Measurements from ENCODE around the gene OCA2. TPM values are rescaled to one million over a fixed set of nuclear protein-coding genes. Genes with fewer than 3 reads are reported as not detected.

Gene OCA2
- total and polyA plus RNA-seq, 2 donors: 0.30 to 3.0 TPM

DNA sequence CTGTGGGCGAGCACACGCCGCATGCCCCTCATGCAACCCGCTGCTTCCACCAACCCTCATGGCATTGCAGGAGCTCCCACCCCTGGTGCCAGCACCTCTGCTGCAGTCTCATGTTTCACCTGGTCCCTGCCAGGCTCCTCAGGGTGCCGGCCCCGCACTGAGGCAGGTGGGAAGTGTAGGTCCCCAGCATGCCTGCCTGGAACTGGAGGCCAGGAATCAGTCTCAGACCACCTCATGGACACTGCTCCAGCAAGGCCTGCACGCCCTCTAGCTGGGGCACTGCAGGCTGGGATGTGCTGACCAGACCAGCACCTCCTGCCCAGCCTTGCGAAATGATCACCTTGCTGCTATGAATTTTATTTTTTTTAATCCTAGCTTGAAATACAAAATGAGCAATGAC is 39.1 kb downstream of the OCA2 start:
- DNase-seq (ENCODE audit: extremely low spot score): no peak
- Histone ChIP-seq H3K4me3 (ENCODE audit: low read depth, low read length) (no peak overlapping the region), H3K27ac (ENCODE audit: low read depth) (no peak overlapping the region), H3K4me1 (ENCODE audit: insufficient read depth) (no peaks in the 10 kb centered on the region), H3K36me3 (ENCODE audit: insufficient read depth) (no peaks in the 10 kb centered on the region)
- 93% methylated on average over 8 of the region's 8 CpGs for WGBS

- Histone ChIP-seq H3K36me3 (ENCODE audit: insufficient read depth) (no peaks in the 10 kb centered on the region), H3K4me3 (ENCODE audit: low read depth, low read length) (no peak overlapping the region), H3K4me1 (ENCODE audit: insufficient read depth) (no peaks in the 10 kb centered on the region), H3K27ac (ENCODE audit: low read depth) (no peak overlapping the region)
- DNase-seq (ENCODE audit: extremely low spot score): no peak
- 89% methylated on average over 6 of the region's 6 CpGs for WGBS
Observed at GRCh38 chr15:28058082-28058481, 41.0 kb downstream of the OCA2 start.

GRCh38 chr15:28051955-28052633 is 47.0 kb downstream of the OCA2 start:
- H3K27ac ChIP-seq (ENCODE audit: low read depth): no peak overlapping the region
- H3K4me1 ChIP-seq (ENCODE audit: insufficient read depth): no peaks in the 10 kb centered on the region
- no peaks in the 10 kb centered on the region for H3K36me3 ChIP-seq (ENCODE audit: insufficient read depth)
- WGBS: 45% methylated on average over 5 of the region's 5 CpGs
- H3K4me3 ChIP-seq (ENCODE audit: low read depth, low read length): no peak overlapping the region
- no peak for DNase-seq (ENCODE audit: extremely low spot score)

GRCh38 chr15:28049581-28049980 is 49.5 kb downstream of the OCA2 start:
- no peak overlapping the region for H3K27ac ChIP-seq (ENCODE audit: low read depth)
- DNase-seq (ENCODE audit: extremely low spot score): no peak
- H3K36me3 ChIP-seq (ENCODE audit: insufficient read depth): no peaks in the 10 kb centered on the region
- WGBS: 85% methylated on average over 3 of the region's 3 CpGs
- no peaks in the 10 kb centered on the region for H3K4me1 ChIP-seq (ENCODE audit: insufficient read depth)
- H3K4me3 ChIP-seq (ENCODE audit: low read depth, low read length): no peak overlapping the region

GRCh38 chr15:28047277-28047676 is 51.8 kb downstream of the OCA2 start:
- Histone ChIP-seq H3K36me3 (ENCODE audit: insufficient read depth) (no peaks in the 10 kb centered on the region), H3K27ac (ENCODE audit: low read depth) (no peak overlapping the region), H3K4me1 (ENCODE audit: insufficient read depth) (no peaks in the 10 kb centered on the region), H3K4me3 (ENCODE audit: low read depth, low read length) (no peak overlapping the region)
- WGBS: 74% methylated on average over 3 of the region's 3 CpGs
- DNase-seq (ENCODE audit: extremely low spot score): no peak

GRCh38 chr15:28044121-28044672 is 54.9 kb downstream of the OCA2 start:
- no peaks in the 10 kb centered on the region for H3K36me3 ChIP-seq (ENCODE audit: insufficient read depth)
- 89% methylated on average over 5 of the region's 5 CpGs for WGBS
- H3K27ac ChIP-seq (ENCODE audit: low read depth): no peak overlapping the region
- DNase-seq (ENCODE audit: extremely low spot score): no peak
- no peaks in the 10 kb centered on the region for H3K4me1 ChIP-seq (ENCODE audit: insufficient read depth)
- no peak overlapping the region for H3K4me3 ChIP-seq (ENCODE audit: low read depth, low read length)

- Histone ChIP-seq H3K36me3 (ENCODE audit: insufficient read depth) (no peaks in the 10 kb centered on the region), H3K4me3 (ENCODE audit: low read depth, low read length) (no peak overlapping the region), H3K4me1 (ENCODE audit: insufficient read depth) (no peaks in the 10 kb centered on the region), H3K27ac (ENCODE audit: low read depth) (no peak overlapping the region)
- DNase-seq (ENCODE audit: extremely low spot score): peak; percentile 33
Observed at GRCh38 chr15:28043691-28044091, 55.4 kb downstream of the OCA2 start.

DNA sequence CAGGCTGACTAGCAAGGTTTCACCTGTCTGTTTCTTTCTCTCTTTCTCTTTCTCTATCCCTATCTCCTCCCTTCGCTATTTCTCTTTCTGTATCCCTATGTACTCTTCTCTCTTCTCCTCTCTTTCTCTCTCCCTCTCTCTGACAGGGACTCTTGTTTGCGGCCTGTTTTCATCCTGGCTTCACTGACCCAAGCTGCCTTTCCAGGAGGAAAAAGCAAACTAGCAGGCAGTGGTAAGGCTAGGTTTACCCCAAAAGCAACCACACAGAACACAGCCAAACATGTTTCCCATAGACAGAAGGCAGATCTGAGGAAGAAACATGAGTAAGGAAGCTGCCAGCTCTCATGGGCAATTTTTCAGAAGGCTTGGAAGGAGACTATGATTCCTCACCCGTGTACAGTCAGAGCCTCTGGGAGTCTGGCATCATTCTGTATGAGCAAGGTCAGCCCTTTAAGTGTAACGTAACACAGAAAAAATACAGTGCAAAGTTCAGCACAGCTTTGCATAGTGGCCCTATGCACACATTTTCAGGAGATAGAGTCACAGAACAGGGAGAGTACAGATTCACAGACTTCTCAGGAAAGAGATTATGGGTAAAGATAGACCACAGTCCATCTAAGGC is 61.0 kb downstream of the OCA2 start:
- no peaks in the 10 kb centered on the region for H3K4me1 ChIP-seq (ENCODE audit: insufficient read depth)
- 74% methylated on average over 4 of the region's 4 CpGs for whole genome bisulfite sequencing
- no peak overlapping the region for H3K4me3 ChIP-seq (ENCODE audit: low read depth, low read length)
- H3K36me3 ChIP-seq (ENCODE audit: insufficient read depth): no peaks in the 10 kb centered on the region
- no peak overlapping the region for H3K27ac ChIP-seq (ENCODE audit: low read depth)
- DNase-seq (ENCODE audit: extremely low spot score): no peak

DNA sequence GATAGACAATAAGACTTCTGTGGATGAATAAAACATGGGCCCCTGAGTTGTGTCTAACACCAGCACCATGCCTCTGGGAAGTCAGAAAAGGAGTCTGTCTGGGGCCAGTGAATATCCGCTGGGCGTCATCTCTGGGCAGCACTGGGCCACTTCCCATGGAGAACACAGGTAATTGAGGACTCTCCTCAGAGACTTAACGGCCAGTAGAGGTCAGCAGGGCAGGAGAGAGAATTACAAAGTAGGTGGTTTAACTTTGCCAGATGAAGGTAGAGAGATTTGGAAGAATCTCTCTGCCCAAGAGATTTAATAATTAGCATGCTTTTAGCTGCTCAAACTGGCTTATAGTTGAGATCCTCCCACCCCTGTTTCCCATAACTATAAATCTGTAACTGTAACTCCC is 65.7 kb downstream of the OCA2 start:
- DNase-seq (ENCODE audit: extremely low spot score): no peak
- Histone ChIP-seq H3K4me1 (ENCODE audit: insufficient read depth) (no peaks in the 10 kb centered on the region), H3K4me3 (ENCODE audit: low read depth, low read length) (no peak overlapping the region), H3K36me3 (ENCODE audit: insufficient read depth) (no peaks in the 10 kb centered on the region), H3K27ac (ENCODE audit: low read depth) (no peak overlapping the region)
- 76% methylated on average over 3 of the region's 3 CpGs for WGBS

DNA sequence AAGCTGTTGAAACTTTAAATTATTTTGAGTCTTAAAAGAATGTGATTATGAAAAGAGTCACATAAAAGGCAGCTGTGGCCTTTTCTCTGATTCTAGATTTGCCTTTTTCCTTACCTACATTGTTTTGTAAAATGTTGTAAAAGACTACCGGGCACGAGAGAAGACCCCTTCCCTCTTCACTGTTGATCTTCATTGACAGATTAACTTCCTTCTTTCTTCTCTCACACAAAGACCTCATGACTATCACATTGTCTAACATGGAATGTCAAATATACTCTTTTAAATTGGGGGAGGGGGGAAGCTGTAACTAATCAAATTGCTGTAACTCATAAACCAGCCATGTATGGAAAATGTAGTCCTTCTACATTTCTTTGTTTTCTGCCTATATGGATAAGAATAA is 68.3 kb downstream of the OCA2 start:
- Histone ChIP-seq H3K27ac (ENCODE audit: low read depth) (no peak overlapping the region), H3K36me3 (ENCODE audit: insufficient read depth) (no peaks in the 10 kb centered on the region), H3K4me3 (ENCODE audit: low read depth, low read length) (no peak overlapping the region), H3K4me1 (ENCODE audit: insufficient read depth) (no peaks in the 10 kb centered on the region)
- WGBS: 81% methylated on average over 2 of the region's 2 CpGs
- no peak for DNase-seq (ENCODE audit: extremely low spot score)

DNA sequence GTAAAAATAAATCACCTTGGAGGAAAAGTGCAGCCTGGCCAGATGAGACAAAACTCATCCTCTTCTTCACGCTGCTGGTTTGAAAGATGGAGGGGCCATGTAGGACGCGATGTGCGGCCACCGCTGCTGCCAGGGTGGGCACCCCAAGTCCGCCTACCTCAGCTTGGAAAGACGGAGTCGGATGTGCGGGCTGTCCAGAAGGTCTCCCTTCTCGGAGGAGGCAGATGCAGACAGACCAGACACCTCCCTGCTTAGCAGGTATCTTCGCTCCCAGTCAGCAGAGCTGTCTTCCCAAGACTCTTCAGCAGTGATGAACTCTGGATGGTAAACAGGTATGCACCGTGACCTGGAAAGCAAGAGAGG is 71.4 kb downstream of the OCA2 start:
- no peaks in the 10 kb centered on the region for H3K36me3 ChIP-seq (ENCODE audit: insufficient read depth)
- H3K4me1 ChIP-seq (ENCODE audit: insufficient read depth): no peaks in the 10 kb centered on the region
- H3K4me3 ChIP-seq (ENCODE audit: low read depth, low read length): no peak overlapping the region
- no peak overlapping the region for H3K27ac ChIP-seq (ENCODE audit: low read depth)
- 97% methylated on average over 12 of the region's 12 CpGs for WGBS
- no peak for DNase-seq (ENCODE audit: extremely low spot score)

DNA sequence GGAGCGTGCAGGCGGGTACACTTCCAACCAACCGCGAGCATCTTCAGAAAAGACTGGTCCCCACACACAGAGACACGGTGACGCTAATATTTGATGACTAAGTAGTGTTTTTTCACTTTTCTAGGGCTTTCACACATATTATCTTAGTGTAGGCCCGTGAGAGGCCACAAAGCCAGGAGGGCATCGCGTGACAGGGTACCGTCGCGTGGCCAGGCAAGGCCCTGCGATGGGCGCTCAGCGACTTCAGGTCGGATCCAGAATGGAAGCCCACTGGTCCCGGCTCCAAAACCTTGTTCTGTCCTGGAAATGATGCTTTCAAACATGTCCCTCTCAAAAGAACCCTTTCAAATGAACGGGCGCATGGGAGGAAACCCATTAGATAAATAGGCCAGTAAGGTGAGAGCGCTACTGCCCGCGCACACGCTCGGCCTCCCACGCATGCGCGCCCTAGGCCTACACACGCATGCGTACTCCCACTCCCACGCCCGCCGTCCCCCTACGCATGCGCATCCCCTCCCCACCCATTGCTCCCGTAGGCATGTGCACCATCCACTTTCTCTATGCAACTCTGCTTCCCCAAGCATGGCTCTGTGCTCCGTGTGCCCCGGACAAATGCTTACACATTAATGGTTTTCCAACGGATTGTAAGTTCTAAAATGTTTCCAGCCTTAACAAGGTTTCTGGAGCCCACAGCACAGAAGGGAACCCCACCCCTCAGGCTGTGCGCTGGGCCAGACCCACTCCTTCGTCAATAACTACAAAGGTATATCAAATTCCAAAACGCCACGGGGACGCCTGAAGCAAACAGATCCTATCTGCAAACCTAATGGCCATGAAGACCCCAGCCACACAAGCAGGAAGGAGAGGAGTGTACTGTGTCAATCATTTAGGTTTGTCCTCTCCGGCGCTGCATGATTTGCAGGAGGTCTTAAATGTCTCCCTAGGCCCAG is 72.1 kb downstream of the OCA2 start:
- WGBS: 97% methylated on average over 45 of the region's 45 CpGs
- no peak overlapping the region for H3K4me3 ChIP-seq (ENCODE audit: low read depth, low read length)
- H3K36me3 ChIP-seq (ENCODE audit: insufficient read depth): no peaks in the 10 kb centered on the region
- DNase-seq (ENCODE audit: extremely low spot score): no peak
- H3K27ac ChIP-seq (ENCODE audit: low read depth): no peak overlapping the region
- no peaks in the 10 kb centered on the region for H3K4me1 ChIP-seq (ENCODE audit: insufficient read depth)

- WGBS: 94% methylated on average over 9 of the region's 9 CpGs
Observed at GRCh38 chr15:28026221-28026620, 72.9 kb downstream of the OCA2 start.

DNA sequence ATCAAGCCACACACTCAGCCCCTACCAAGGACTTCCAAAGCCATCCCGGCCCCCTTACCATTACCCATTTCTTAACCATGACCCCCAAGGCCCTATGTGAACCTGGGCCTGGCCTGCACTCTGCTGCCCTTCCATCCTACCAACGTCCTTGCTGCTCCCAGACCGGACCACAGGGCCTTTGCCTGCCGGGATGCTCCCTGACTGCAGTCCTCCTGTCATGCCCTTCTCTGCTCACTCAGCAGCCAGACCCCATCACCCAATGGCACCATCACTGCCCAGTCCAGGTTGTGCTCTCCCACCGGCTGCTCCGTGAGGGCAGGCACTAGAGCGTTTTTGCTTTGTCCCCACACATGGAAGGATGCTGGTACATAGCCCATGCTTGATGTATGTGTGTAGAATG is 73.7 kb downstream of the OCA2 start:
- Histone ChIP-seq H3K4me3 (ENCODE audit: low read depth, low read length) (no peak overlapping the region), H3K36me3 (ENCODE audit: insufficient read depth) (no peaks in the 10 kb centered on the region), H3K27ac (ENCODE audit: low read depth) (no peak overlapping the region), H3K4me1 (ENCODE audit: insufficient read depth) (no peaks in the 10 kb centered on the region)
- WGBS: 94% methylated on average over 7 of the region's 7 CpGs
- DNase-seq (ENCODE audit: extremely low spot score): no peak

More at GRCh38 chr15:28026221-28026620, 72.9 kb downstream of the OCA2 start:
- Histone ChIP-seq H3K27ac (ENCODE audit: low read depth) (no peak overlapping the region), H3K4me1 (ENCODE audit: insufficient read depth) (no peaks in the 10 kb centered on the region), H3K36me3 (ENCODE audit: insufficient read depth) (no peaks in the 10 kb centered on the region), H3K4me3 (ENCODE audit: low read depth, low read length) (no peak overlapping the region)
- DNase-seq (ENCODE audit: extremely low spot score): no peak

Measured in urinary bladder (tissue), 4 donors.